Activated CD4-positive, CD25-positive, alpha-beta regulatory T cell (primary cell): ENCODE results near the gene TSFM.

Experiments
- DNase-seq, 4 experiments: peaks; one replicate each; lab custom pipeline; 2025; lab: John Stamatoyannopoulos, UW

The TSFM gene

DNA sequence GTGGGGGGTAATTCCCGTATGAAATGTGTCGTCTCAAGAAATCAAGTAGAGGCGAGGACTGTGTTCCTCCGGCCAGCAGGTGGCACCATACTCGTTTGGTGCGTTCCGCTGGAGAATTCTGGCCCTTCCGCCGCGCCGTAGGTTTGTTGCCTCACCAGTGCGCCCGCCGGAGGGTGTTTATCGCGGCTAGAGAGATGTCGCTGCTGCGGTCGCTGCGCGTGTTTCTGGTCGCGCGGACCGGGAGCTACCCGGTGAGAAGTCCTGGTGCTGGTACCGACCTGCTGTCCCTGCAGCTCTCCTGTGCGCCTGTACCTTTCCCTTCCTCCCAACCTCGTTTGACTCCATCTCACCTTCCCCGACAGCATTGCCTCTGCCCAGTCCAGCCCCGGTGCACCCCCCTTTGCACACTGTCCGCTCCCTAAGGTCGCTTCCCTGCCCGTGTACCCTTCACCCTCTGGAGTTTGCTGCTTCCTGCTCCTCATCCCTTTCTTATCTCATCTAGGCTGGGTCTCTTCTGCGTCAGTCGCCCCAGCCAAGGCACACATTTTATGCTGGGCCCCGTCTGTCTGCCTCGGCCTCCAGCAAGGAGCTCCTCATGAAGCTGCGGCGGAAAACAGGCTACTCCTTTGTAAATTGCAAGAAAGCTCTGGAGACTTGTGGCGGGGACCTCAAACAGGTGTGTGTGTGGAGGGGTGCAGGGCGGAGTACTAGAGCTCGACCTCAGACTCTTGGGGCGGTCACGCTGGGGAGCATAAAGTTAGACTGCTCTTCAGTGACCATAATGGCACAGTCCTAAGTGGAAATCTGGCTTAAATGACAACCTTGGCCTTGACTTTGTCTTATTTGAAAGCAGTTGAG, at the start of gene TSFM:
TSFM (plus strand) TSS at position 180 of the 858 bp plus-strand sequence; CDS start at position 195, 15 bp downstream.
- DNase-seq, result peak; percentile 90 to 98 (median 94)

DNA sequence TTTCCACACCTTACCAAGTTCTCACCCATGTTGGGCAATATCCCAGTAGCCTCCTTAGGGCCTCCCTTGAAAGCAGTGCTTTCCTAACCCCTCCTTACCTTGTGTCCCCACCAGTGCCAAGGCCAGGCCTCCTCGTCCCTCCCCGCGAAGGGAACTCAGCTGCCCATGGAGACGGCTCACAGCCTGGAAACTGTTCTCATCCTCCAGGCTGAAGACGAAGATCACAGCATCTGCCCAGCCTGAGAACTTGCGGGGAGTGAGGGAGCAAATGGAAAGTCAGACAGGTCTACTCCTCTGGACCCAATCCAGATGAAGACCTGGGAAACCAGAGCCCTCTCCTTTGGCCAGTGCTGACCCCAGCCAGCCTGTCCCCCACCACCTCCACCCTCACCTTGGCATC, 48.7 kb upstream of the TSFM start:
- no peak for DNase-seq

DNA sequence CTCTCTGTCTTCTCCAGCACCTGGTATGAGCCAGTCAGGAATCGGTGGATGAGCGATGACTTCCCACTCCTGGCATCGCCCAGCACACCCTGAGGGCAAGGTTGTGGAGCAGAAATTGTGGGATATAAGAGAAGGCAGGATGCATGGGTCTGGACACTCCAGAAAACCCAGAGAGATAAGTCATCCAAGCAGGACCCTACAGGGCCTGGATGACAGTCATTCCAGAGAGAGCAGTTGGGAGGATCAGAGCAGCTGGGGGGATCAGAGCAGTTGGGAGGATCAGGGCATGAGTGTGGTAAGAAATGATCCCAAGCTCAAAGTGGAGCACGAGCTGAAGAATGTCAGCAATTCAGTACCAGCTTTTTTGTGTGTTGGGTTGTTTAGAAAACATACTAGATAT, 48.0 kb upstream of the TSFM start:
- no peak for DNase-seq

DNA sequence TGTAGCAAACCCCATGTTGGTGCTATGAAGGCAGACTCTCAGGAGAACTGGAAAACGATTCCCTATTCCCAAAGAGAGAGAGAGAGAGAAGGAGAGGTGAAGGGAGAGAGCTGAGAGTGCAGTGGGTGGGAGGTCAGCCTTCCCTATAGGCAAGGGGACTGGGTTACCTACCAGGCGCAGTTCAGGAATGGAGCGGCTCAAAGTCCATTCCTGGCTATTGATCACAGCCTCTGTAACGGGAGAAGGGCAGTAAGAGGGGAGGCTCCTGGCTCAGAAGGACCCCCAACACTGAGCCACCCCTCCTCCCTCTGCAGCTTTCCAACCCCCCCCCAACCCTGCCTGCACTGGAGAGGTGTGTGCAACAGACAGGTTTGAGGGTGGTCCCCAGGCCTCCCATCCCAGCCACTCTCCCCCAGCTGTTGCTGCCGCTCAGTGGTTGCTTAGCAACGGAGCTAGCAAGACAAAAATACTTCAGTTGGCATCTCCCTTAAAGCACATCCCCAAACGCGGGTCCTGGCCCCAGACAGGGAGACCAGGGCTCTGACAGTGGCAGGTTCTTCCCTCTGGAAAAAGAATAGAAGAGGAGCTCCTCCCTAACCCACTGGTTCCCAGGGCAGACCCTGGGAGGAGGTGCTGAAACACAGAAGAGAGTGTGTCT, 47.3 kb upstream of the TSFM start:
- no peak for DNase-seq

DNA sequence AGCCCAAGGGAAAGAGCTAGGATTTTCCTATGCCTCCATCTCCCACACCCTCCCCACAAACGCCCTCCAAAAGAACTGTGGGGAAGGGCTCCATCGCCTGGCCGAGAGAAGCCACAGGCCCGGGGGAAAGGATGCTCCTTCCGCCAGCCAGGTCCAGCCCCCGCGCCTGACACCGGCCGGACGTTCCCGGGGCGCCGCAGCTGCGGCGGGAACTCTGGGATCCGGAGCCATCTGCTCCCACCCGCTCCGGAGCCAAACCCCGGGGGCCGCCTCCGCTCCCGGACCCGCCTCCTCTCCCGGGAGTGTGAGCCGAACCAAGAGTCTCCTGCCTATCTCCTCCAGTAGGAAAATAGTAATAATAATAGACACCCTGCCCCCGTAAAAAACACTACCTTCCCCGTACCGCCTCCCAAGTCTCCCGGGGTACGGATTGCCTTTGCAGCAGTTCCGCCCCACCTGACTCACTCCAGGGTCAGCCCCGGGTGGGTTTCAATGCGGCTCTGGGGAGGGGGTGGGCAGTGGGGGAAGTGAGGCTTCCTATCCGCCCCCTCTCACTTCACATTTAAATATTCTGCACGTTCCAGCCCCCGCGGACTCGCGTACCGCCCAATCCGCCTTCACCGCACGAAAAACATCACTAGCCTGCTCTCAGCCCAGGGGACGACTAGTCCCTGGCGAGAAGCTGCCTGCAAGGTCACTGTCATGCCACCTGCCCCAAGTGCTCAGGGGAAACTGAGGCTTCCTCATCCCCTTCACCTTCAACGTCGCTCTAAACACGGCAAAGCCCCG, 46.4 kb upstream of the TSFM start:
- DNase-seq, result no peak

DNA sequence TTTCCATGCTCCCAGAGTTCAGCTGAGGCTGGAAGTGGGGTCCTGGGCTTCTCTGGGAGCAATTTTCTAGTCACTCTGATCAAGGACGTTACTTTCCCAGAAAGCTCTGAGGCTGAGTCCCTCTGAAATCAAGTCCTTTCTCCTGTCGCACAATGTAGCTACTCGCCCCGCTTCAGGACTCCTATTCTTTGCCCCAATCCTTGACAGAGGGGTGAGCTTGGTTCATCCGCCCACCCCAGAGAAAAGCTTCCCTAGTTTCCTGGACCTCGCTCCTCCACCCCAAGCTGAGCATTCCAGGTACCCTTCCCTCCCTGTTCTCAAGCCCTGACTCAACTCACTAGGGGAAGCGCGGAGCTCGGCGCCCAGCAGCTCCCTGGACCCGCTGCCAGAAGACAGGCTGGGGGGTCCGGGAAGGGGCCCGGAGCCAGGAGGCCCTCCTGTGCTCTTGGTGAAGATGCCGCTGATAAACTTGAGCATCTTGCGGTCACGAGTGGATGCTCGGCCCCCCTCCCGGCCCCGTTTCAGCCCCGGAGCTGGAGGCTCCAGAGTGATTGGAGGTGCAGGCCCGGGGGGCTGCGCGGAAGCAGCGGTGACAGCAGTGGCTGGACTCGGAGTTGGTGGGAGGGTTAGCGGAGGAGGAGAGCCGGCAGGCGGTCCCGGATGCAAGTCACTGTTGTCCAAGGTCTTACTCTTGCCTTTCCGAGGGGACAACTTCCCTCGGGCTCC, 45.7 kb upstream of the TSFM start:
- DNase-seq, result no peak

DNA sequence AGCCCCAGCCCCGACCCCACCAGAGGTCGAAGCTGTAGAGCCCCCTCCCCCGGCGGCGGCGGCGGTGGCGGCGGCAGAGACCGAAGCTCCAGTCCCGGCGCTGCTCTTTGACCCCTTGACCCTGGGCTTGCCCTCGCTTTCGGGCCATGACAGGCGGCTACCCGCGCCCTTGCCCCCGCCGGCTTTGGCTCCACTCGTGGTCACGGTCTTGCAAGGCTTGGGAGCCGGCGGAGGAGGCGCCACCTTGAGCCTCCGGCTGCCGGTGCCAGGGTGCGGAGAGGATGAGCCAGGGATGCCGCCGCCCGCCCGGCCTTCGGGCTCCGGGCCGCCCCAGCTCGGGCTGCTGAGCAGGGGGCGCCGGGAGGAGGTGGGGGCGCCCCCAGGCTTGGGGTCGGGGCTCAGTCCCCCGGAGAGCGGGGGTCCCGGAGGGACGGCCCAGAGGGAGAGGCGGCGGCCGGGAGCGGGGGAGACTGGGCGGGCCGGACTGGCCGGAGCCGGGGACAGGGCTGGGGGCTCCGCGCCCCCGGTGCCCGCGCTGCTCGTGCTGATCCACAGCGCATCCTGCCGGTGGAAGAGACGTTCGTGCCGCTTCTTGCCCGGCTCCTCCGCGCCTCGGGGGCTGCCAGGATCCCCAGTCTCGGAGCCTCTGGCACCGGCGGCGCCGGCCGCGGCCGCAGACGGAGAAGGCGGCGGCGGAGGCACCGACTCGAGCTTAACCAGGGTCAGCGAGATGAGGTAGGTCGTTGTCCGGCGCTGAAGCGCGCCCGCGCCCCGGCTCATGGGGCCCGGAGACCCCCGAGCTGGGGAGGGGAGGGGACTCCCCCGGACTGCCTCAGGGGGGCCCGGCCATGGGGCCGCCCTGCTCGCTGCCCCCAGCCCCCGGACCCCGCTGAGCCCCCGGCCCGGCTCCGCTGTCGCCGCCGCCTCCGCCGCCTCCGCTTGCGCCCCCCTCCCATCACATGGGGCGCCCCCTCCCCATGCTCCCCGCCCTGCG, 44.8 kb upstream of the TSFM start:
- no peak for DNase-seq

DNA sequence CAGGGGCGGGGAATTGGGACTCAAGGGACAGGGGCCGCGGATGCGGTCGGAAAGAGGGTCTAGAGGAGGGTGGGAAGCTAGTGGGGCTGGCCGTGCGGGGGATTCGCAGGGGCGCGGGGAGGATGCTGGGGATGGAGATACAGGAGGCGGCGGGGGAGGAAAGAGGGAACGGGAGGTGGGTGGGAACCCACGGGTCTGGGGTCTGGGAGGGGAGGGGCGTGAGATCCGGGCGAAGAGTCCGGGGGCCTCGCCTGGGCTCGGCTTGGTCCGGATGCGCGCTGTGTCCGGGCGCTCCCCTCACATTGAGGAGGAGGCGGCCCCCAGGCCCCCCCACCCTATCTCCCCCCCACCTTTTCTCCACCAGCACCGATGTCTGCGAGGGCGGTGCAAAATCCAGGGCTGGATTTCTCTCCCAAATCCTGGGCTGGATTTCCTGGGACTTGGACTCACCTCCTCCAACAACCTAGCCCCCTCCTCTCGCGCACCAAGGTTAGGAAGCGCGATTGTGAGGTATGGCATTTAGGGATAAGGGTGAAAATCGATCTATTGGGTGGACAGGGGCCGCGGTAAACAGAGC, 43.8 kb upstream of the TSFM start, which contains the start of gene AGAP2:
AGAP2 (minus strand) TSS at position 82 of the 577 bp plus-strand sequence. CDS start 496 bp downstream, outside the sequence.
- DNase-seq, result no peak

DNA sequence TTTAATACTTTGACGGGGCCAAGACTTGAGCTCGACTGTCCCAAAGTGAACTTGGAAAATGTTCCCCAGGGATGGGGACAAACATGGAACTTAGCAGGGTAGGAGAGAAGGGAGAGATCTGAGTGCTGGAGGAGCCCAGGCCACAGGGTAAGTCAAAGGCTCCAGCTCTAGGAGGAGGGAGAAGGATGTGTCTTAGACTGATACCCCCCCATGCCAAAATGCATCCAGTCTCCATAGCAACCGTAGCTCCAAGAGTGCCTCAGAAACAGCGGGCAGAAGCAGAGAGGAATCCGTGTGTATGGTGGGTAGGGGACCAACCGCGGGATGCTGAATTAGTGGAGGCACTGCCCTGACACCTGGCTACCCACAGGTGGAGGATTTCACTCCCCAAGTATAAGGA, 43.2 kb upstream of the TSFM start:
- no peak for DNase-seq

DNA sequence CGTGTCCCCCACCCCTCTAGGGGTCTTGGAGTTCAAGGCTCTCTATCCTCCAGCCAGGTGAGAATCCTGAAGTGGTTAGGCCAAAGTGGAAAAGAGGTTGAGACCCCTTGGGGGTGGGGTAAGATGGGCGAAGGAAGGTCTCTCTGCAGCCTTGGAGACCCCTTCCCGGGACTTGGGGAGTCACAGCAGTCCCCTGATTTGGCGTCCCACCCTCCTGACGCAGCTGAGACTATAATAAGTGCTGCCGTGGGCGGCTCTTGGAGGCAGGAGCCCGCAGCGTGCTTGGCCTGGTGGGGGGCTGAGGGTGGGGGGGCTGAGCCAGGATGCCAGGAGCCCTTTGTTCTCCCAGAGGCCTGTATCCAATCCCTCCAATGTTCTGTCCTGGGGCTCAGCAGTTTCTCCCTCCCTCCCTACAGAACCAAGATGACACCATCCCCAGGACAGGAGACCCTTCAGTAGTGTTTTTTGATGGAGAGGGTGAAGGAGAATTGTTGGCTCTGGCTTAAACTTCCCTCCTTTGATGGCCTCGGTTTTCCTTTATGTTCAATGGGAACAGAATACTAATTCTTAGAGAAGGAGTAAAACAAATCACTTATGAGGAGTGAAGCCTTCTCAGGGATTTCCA, 42.6 kb upstream of the TSFM start:
- DNase-seq, result no peak

DNA sequence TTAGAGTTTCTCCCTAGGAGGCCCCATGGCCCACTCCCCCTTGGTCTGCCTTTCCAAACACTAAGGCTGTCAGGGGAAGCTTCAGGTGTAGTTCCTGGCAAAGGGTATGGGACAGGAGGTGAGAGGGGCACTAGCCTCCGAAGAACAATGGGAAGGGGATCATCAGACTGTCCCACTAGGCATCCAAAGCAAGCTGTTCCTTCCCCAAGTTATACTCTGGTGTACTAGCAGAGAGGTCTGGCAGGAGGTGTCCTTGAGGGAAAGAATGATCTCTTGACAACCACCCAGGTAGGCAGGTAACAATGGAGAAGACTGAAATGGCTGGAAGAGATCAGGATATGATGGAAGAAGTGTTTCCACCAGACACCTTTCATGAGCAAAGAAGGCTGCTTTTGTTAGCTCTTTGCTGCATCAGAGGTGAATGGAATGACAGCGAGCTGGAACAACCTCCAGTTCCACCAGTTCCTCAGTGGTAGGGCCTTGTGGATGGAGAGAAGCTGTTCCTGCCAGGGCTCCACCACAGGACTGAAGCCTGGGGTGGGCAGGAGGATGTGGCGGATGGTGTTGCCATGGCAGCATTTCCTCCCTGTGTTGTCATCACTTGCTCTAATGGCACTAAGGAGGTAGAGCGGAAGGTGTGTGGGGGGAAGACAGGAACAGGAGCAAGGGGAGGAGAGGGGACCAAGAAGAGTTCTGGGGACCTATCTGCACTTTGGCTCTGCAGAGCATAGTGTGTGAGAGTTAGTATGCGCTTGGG, 41.8 kb upstream of the TSFM start:
- peak; percentile 17 to 77 (median 49) for DNase-seq

DNA sequence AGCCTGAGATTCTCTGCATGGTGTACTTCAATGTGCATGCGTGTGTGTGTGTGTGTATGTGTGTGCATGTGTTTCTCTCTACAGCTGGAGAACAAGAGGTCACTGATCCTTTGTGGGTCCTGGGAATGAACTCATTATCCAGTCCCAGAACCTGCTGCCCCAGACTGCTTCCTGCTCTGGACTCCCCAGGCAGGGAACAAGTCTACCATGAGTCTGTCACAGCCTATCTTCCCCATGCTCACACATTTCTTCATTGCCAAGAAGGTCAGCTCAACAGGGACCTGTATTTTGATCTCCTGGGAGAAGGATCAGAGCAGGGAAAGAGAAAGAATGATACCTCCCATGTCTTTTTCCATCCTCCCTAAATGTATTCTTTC, 41.2 kb upstream of the TSFM start:
- no peak for DNase-seq

DNA sequence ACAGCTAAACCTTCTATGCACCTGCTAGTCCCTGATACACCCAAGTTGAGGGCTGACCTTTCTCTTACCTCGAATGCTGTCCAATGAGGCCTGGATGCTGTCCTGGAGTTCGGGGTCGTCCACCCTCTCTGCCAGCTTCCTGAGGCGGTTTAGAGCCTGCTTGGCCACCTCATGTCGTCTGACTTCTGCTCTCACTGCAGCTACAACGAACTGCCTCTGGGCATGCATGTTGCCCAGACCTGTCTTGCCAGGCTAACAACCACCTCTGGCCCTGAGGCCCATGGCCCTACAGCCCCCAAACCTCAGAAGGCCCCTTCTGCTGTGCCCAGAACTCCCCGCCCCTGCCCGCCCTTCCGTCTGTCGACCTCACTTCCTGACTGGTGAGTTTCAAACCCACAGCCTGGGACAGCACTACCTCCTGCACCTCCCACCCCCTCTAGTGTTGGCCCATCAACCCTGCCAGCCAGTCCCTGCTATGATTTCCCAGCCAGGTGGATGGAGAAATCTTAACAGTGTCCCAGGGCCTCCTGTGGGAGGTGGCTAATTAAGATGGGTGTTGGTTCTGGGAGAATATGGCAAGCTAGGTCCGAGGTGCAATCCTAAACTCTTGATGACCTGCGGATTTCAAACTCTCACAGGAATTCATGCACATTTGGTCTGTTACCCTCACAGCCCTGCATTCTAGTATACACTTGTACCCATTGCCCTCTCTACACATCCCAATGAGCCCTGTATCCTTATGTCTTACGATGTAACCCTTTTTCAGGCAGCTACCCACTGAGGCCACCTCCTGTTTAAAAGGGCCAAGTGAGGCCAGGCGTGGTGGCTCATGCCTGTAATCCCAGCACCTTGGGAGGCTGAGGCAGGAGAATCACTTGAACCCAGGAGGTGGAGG, 40.5 kb upstream of the TSFM start:
- peak; percentile 30 to 65 (median 54) for DNase-seq

DNA sequence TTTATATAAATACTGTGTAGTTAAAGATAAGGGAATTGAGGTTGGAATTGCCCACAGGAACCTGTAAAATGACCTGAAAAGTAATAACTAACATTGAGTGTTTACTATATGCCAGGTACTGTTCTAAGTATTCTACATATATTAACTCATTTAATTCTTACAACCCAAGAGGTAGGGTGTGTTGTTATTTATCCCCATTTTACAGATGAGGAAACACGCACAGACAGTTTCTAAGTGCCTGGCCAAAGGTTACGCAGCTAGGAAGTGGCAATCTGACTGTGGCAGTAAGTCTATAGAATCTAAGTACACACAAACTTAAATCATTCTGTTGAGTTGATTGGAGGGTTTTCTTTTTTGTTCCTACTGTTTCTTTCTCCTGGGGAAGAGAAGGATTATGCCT, 38.8 kb upstream of the TSFM start:
- no peak for DNase-seq

DNA sequence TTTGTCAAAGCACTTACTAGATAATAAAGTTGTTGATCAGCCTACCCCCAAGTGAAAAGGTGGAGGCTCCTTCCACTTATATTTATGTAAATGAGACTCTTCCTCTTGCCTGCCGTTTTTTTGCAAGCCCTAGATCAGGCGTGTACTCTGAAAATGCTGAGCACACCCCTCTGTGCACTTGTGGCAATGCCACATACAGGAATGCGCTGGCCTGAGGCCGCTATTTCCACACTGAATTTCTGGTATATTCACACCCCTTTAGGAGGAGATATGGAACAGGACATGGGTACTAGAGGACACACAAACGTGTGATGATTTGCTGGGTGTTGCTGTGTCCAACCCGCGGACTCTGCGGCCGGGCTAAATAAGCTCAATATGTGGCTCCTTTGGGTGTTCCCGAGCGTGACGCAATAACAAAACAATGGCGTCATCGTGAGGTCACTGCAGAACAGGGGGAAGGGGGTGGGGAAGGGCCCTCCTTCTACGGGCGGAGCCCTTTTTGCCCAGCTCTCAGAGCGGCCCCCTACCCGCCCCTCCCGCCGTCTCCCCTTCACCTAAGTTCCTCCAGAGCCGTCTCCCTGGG, 38.3 kb upstream of the TSFM start:
- DNase-seq, result peak in 2 of 4 experiments; percentile 29 to 44

DNA sequence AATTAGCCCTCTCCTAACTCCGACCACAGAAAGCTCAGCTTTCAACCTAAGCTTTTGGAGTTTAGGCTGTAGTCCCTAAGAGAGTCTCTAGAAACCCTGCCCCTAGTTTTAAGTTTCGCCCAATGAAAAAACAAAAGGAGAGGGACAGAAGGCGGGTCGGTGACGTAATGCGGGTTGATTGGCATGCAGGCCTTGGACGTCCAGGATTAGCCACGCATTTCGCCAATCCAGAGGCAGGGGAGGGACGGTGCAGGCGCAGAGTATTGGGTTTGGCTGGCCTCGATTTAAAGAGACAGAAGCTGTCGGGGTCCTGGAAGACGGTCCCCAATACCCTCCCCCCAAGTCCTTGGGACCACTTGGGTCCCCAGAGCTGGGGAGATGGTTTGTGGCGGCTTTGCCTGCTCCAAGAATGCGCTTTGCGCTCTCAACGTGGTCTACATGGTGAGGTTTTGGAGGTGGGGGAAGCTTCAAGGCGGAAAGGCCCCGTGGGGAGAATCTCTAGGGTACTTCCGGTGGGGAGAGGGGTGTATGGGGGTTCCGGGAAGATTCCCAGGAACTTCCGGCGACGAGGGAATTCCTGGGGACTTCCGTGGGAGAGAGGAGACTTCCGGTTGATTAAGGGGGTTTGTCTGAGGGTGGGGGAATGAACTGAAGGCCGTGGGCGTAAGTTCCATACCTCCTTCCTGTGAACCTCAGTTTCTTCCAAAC, 37.7 kb upstream of the TSFM start, which contains the start of gene TSPAN31:
TSPAN31 (plus strand) TSS at position 263 of the 708 bp plus-strand sequence; CDS start at position 379, 116 bp downstream.
- DNase-seq, result peak; percentile 75 to 88 (median 84)

DNA sequence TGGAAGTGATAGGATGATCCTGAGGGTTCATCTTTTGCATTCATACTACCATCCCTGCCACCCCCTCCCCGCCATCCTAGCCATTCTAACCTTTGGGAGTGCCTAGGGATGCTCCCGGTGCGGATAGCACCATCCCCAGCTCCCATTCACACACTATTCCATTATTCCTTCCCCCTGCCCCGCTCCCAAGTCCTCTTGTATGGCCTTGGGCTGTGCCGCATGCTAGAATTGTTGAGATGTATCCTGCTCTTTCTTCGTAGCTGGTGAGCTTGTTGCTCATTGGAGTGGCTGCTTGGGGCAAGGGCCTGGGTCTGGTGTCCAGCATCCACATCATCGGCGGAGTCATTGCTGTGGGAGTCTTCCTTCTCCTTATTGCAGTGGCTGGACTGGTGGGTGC, 37.1 kb upstream of the TSFM start:
- DNase-seq, result no peak
